Measurements from ENCODE around the gene YIPF4. TPM values are rescaled to one million over a fixed set of nuclear protein-coding genes. Genes with fewer than 3 reads are reported as not detected.

The YIPF4 gene
- total RNA-seq, 1 donor from 2014 or later = 65.5 TPM

DNA sequence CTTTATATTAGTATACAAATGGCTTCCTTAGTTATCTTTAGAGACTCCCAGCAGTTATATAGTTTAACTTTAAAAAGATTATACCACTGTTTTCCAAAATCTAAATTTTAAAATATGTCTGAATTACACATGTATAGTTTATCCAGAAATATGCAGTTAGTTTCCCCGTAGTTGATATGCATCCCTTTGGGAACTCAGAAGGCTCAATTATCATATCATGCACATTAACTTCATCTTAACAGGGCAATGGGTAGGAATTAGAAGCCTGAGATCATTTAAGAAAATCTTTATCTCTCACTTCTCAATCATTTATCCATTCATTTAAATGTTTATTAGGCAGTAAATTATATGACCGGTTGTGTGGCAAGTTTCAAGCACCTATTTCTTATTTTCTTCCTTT, 40.2 kb upstream of the YIPF4 start:
- TF ChIP-seq, protein P1, sequence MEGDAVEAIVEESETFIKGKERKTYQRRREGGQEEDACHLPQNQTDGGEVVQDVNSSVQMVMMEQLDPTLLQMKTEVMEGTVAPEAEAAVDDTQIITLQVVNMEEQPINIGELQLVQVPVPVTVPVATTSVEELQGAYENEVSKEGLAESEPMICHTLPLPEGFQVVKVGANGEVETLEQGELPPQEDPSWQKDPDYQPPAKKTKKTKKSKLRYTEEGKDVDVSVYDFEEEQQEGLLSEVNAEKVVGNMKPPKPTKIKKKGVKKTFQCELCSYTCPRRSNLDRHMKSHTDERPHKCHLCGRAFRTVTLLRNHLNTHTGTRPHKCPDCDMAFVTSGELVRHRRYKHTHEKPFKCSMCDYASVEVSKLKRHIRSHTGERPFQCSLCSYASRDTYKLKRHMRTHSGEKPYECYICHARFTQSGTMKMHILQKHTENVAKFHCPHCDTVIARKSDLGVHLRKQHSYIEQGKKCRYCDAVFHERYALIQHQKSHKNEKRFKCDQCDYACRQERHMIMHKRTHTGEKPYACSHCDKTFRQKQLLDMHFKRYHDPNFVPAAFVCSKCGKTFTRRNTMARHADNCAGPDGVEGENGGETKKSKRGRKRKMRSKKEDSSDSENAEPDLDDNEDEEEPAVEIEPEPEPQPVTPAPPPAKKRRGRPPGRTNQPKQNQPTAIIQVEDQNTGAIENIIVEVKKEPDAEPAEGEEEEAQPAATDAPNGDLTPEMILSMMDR (IDR thresholded peaks at IDR 0.05) = no peak
- Histone ChIP-seq H3K27me3 (no peaks in the 10 kb centered on the region), H3K4me1 (no peaks in the 10 kb centered on the region), H3K4me3 (no peak overlapping the region), H3K27ac (no peak overlapping the region), H3K36me3 (peaks cover 3% of the 10 kb centered on the region), H3K9me3 (no peaks in the 10 kb centered on the region)
- intact Hi-C loops (cut with DNase I) = no loop called here
- no peak for ATAC-seq
- DNase-seq = no peak

DNA sequence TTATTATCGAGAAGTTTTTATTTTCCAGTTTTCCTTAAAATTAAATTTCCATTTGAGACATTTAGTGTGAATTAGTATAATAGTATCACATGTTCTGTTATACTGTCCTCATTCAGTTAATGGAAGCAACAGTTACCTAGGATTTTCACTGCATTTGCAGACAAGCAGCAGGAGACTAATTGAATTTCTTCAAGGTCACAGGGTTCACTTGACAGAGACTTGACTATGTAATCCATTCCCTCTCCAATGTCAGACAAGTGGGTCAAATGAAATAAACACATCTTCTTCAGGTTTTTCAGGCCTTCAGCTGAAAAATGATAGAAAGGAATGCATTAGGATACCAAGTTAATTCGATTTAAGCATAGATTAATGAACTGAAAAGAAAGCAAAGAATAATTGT, 39.7 kb upstream of the YIPF4 start:
- no peaks in the 10 kb centered on the region for H3K27me3 ChIP-seq
- DNase-seq (no peak), ATAC-seq (no peak)
- intact Hi-C loops (cut with DNase I) = no loop called here
- no peak overlapping the region for H3K27ac ChIP-seq
- H3K9me3 ChIP-seq = no peaks in the 10 kb centered on the region
- TF ChIP-seq, protein P1 (IDR thresholded peaks at IDR 0.05) = no peak
- no peaks in the 10 kb centered on the region for H3K4me1 ChIP-seq
- H3K36me3 ChIP-seq = peaks cover 3% of the 10 kb centered on the region
- no peak overlapping the region for H3K4me3 ChIP-seq

DNA sequence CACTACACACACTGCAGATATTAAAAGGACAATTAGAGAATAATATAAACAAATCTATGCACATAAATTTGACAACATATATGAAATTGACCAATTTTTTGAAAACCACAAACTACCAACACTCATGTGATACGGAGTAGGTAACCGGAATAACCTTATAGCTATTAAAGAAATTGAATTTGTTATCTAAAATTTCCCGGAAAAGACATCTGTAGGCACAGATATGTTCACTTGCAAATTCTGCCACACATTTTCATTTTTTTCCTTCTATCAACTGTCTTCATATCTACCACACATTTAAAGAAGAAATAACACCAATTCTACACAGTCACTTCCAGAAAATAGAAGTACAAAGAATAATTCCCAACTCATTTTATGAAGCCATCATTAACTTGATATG, 35.4 kb upstream of the YIPF4 start:
- peaks cover 3% of the 10 kb centered on the region for H3K36me3 ChIP-seq
- ATAC-seq (no peak), DNase-seq (no peak)
- intact Hi-C loops (cut with DNase I) = no loop called here
- TF ChIP-seq, protein P1 (IDR thresholded peaks at IDR 0.05) = no peak
- no peaks in the 10 kb centered on the region for H3K9me3 ChIP-seq
- H3K27me3 ChIP-seq = no peaks in the 10 kb centered on the region
- H3K4me3 ChIP-seq = no peak overlapping the region
- H3K4me1 ChIP-seq = no peaks in the 10 kb centered on the region
- H3K27ac ChIP-seq = no peak overlapping the region

DNA sequence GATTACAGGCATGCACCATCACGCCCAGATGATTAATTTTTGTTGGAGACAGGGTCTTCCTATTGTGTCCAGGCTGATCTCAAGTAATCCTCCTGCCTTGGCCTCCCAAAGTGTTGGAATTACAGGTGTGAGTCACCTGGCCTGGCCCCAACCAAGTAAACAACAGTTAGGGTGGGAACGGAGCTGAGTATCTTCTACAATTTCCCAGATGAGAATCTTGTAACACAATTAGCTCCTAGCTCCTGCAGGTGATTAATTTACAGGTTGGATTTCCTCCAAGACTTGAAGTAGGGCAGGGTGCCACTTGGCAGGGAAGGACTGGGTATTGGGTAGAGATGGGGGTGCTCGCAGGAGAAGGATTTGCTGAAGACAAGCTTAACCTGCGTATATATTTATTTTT, 30.8 kb upstream of the YIPF4 start:
- no peak for ATAC-seq
- Histone ChIP-seq H3K27me3 (no peaks in the 10 kb centered on the region), H3K36me3 (no peaks in the 10 kb centered on the region), H3K4me3 (no peak overlapping the region), H3K9me3 (no peaks in the 10 kb centered on the region), H3K4me1 (no peaks in the 10 kb centered on the region), H3K27ac (no peak overlapping the region)
- no peak for DNase-seq
- TF ChIP-seq, protein P1 (IDR thresholded peaks at IDR 0.05) = no peak
- intact Hi-C loops (cut with DNase I) = no loop called here

DNA sequence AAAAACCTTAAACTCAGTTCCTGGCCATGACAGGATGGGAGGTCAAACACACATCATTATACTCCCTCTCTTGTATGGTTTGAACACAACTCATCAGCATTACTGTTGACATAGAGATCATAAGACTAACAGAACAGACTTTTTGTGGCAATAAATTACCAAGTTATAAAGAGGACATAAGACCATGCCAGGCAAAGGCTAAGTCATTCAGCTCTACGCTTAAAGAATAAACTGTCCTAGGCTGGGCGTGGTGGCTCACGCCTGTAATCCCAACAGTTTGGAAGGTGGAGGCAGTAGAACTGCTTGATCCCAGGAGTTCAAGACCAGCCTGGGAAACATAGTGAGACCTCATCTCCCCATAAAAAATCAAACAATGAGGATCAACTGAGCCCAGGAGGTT, 29.4 kb upstream of the YIPF4 start:
- ATAC-seq (no peak), DNase-seq (no peak)
- Histone ChIP-seq H3K9me3 (no peaks in the 10 kb centered on the region), H3K27ac (no peak overlapping the region), H3K27me3 (no peaks in the 10 kb centered on the region), H3K36me3 (no peaks in the 10 kb centered on the region), H3K4me1 (no peaks in the 10 kb centered on the region), H3K4me3 (no peak overlapping the region)
- TF ChIP-seq, protein P1 (IDR thresholded peaks at IDR 0.05) = no peak
- intact Hi-C loops (cut with DNase I) = no loop called here

DNA sequence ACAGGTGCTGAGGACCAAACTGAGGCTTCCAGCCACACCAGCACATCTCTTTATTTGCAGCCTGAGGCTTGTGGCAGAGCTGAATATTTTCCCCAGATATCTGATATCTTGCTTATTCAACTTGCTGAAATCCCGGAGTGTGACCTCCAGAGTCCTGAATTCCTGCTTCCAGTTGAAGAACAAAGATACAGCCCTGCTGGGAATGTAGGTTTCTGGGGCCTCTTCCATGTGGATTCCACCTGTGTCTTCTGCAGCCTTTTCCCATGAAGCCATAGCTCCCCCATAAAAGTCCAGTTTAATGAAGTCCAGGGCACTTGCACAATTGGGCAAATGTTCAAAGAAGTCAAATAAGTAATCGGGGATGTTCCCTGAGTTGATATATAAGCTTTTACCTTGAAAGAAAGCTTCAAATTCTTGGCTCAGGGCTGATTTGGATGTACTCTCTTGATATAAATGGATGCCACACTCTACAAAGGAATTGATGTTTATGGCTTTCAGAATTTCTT, 27.9 kb upstream of the YIPF4 start:
- Histone ChIP-seq H3K36me3 (no peaks in the 10 kb centered on the region), H3K9me3 (no peaks in the 10 kb centered on the region), H3K27me3 (no peaks in the 10 kb centered on the region), H3K27ac (no peak overlapping the region), H3K4me3 (no peak overlapping the region), H3K4me1 (no peaks in the 10 kb centered on the region)
- intact Hi-C loops (cut with DNase I) = no loop called here
- ATAC-seq (no peak), DNase-seq (no peak)
- TF ChIP-seq, protein P1 (IDR thresholded peaks at IDR 0.05) = no peak

Data from upper lobe of right lung (tissue), 1 donor.